Cardiac muscle cell (in vitro differentiated cells and primary cell): ENCODE data around the gene UBE2S. TPM values are rescaled to one million over a fixed set of nuclear protein-coding genes. Genes with fewer than 3 reads are reported as not detected.
A peak's percentile ranks its signal among the peaks of the same experiment; 100 is the strongest.

Experiments
- DNase-seq, 2 donors: peaks; one replicate each; pipeline versions ENCODE4 v3.0.0 to v3.0.0-alpha.2; 2010 to 2017; ENCODE audit warnings: low read depth in 1 of 2, low spot score in 1 of 2
- H3K27ac ChIP-seq: fragments of 200-600 bp; sonication (generic); 2 replicates; pipeline ENCODE4 v1.5.1; 2016
- H3K27me3 ChIP-seq: fragments of 200-600 bp; sonication (generic); 2 replicates; pipeline ENCODE4 v1.6.0; 2016; ENCODE audit warnings: control low read depth
- H3K36me3 ChIP-seq: fragments of 200-600 bp; sonication (generic); 2 replicates; pipeline ENCODE4 v1.5.1; 2016; ENCODE audit warnings: control low read depth
- H3K4me1 ChIP-seq: fragments of 200-600 bp; sonication (generic); 2 replicates; pipeline ENCODE4 v1.8.1; 2017; ENCODE audit warnings: low read depth, mild to moderate bottlenecking, mixed run types
- H3K4me3 ChIP-seq: fragments of 200-600 bp; sonication (generic); 2 replicates; pipeline ENCODE4 v1.5.1; 2016; ENCODE audit warnings: mild to moderate bottlenecking
- H3K9me3 ChIP-seq: fragments of 200-600 bp; sonication (generic); 2 replicates; pipeline ENCODE4 v1.5.1; 2017; ENCODE audit warnings: low read depth, mild to moderate bottlenecking, control low read depth
- CTCF ChIP-seq: IDR thresholded peaks from 2 replicates; pipeline ENCODE4 v1.5.1; 2012; ENCODE audit warnings: low read depth, mild to moderate bottlenecking, low read length
- polyA plus RNA-seq: library from polyadenylated mRNA; unstranded; fragments of >200 nt; fragmentation: Nextera tagmentation; extraction: Ambion mirVana; gene quantifications from 2 replicates; pipeline ENCODE4 v1.2.1, GENCODE V29; 2016
- total RNA-seq: library from RNA; depleted of rRNA; stranded (reverse); fragments of >200 nt; gene quantifications from 2 replicates; pipeline ENCODE4 v1.2.3, GENCODE V29; 2016

The UBE2S gene
- total and polyA plus RNA-seq, 2 experiments from 2014 or later, result 164 to 244 TPM

GRCh38 chr19:55441692-55442321 is 34.2 kb upstream of the UBE2S start:
- Histone ChIP-seq H3K27me3 (peaks cover 90% of the 10 kb centered on the region), H3K9me3 (no peaks in the 10 kb centered on the region), H3K4me3 (no peak overlapping the region)

GRCh38 chr19:55441319-55441691 is 33.7 kb upstream of the UBE2S start:
- H3K27me3 ChIP-seq, result peaks cover 85% of the 10 kb centered on the region
- no peaks in the 10 kb centered on the region for H3K4me1 ChIP-seq
- no peak for DNase-seq
- TF ChIP-seq CTCF, result no peak
- H3K27ac ChIP-seq, result no peak overlapping the region
- H3K9me3 ChIP-seq, result no peaks in the 10 kb centered on the region
- H3K4me3 ChIP-seq, result no peak overlapping the region
- no peaks in the 10 kb centered on the region for H3K36me3 ChIP-seq

More at GRCh38 chr19:55441692-55442321, 34.2 kb upstream of the UBE2S start:
- no peaks in the 10 kb centered on the region for H3K36me3 ChIP-seq
- H3K4me1 ChIP-seq, result no peaks in the 10 kb centered on the region
- no peak overlapping the region for H3K27ac ChIP-seq
- no peak for TF ChIP-seq CTCF
- DNase-seq, result no peak

GRCh38 chr19:55440411-55441105 is 33.0 kb upstream of the UBE2S start:
- Histone ChIP-seq H3K36me3 (no peaks in the 10 kb centered on the region), H3K27ac (no peak overlapping the region), H3K9me3 (no peaks in the 10 kb centered on the region), H3K4me1 (no peaks in the 10 kb centered on the region), H3K4me3 (no peak overlapping the region), H3K27me3 (peaks cover 77% of the 10 kb centered on the region)
- no peak for TF ChIP-seq CTCF
- DNase-seq, result no peak

GRCh38 chr19:55439052-55439451 is 31.5 kb upstream of the UBE2S start:
- no peak for TF ChIP-seq CTCF
- H3K27me3 ChIP-seq, result peaks cover 62% of the 10 kb centered on the region
- H3K36me3 ChIP-seq, result no peaks in the 10 kb centered on the region
- no peak overlapping the region for H3K27ac ChIP-seq
- no peak overlapping the region for H3K4me3 ChIP-seq
- no peaks in the 10 kb centered on the region for H3K9me3 ChIP-seq
- H3K4me1 ChIP-seq, result no peaks in the 10 kb centered on the region
- no peak for DNase-seq

- Histone ChIP-seq H3K27me3 (peaks cover 46% of the 10 kb centered on the region), H3K36me3 (no peaks in the 10 kb centered on the region), H3K27ac (no peak overlapping the region), H3K4me1 (no peaks in the 10 kb centered on the region), H3K4me3 (no peak overlapping the region), H3K9me3 (no peaks in the 10 kb centered on the region)
- peak; percentile 83 to 90 for DNase-seq
- no peak for TF ChIP-seq CTCF
These were observed 29.8 kb upstream of the UBE2S start for GRCh38 chr19:55437410-55437809.
